MM.1S (cell line): ENCODE data around the gene NOL9.

Source experiments
- EZH2 ChIP-seq: fragments of 300-600 bp; sonication (generic); optimal IDR thresholded peaks from 2 replicates; pipeline ENCODE3; 2017; ENCODE audit warnings: low read depth, mild to moderate bottlenecking, antibody characterized with exemption, low read length, mixed read lengths
- EZH2phosphoT487 ChIP-seq: fragments of 300-600 bp; sonication (generic); IDR thresholded peaks from 2 replicates; pipeline ENCODE4 v1.6.1; 2018; ENCODE audit warnings: antibody characterized with exemption, low read length
- TF ChIP-seq, protein P1 (sequence below): fragments of 300-600 bp; sonication (generic); IDR thresholded peaks from 2 replicates; pipeline ENCODE4 v1.5.1; 2016; ENCODE audit warnings: antibody characterized with exemption, low read length, mixed read lengths

GRCh38 chr1:6570100-6570499 lies 15.8 kb upstream of the NOL9 start:
- TF ChIP-seq, protein P1, sequence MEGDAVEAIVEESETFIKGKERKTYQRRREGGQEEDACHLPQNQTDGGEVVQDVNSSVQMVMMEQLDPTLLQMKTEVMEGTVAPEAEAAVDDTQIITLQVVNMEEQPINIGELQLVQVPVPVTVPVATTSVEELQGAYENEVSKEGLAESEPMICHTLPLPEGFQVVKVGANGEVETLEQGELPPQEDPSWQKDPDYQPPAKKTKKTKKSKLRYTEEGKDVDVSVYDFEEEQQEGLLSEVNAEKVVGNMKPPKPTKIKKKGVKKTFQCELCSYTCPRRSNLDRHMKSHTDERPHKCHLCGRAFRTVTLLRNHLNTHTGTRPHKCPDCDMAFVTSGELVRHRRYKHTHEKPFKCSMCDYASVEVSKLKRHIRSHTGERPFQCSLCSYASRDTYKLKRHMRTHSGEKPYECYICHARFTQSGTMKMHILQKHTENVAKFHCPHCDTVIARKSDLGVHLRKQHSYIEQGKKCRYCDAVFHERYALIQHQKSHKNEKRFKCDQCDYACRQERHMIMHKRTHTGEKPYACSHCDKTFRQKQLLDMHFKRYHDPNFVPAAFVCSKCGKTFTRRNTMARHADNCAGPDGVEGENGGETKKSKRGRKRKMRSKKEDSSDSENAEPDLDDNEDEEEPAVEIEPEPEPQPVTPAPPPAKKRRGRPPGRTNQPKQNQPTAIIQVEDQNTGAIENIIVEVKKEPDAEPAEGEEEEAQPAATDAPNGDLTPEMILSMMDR = no peak
- TF ChIP-seq EZH2 (no peak), EZH2phosphoT487 (no peak)
